Renal cortex interstitium (tissue), 11 donors: Measurements from ENCODE around the gene PHRF1. TPM values are rescaled to one million over a fixed set of nuclear protein-coding genes. Genes with fewer than 3 reads are reported as not detected.

Source experiments
- DNase-seq, 11 donors: peaks; one replicate each; pipeline ENCODE4 v3.0.0-alpha.2; 2013; ENCODE audit warnings: low read depth in 9 of 11, low spot score in 4 of 11; ENCODE audit errors: extremely low read depth in 1 of 11
- polyA plus RNA-seq, 3 donors: library from polyadenylated mRNA; unstranded; fragments of 120-200 nt; gene quantifications; one replicate each; pipeline ENCODE4 v1.2.1, GENCODE V29; 2013; ENCODE audit not compliant: insufficient read length in 3 of 3

The PHRF1 gene
- polyA plus RNA-seq, 3 donors, result 18.6 to 27.7 (median 27.0) TPM

DNA sequence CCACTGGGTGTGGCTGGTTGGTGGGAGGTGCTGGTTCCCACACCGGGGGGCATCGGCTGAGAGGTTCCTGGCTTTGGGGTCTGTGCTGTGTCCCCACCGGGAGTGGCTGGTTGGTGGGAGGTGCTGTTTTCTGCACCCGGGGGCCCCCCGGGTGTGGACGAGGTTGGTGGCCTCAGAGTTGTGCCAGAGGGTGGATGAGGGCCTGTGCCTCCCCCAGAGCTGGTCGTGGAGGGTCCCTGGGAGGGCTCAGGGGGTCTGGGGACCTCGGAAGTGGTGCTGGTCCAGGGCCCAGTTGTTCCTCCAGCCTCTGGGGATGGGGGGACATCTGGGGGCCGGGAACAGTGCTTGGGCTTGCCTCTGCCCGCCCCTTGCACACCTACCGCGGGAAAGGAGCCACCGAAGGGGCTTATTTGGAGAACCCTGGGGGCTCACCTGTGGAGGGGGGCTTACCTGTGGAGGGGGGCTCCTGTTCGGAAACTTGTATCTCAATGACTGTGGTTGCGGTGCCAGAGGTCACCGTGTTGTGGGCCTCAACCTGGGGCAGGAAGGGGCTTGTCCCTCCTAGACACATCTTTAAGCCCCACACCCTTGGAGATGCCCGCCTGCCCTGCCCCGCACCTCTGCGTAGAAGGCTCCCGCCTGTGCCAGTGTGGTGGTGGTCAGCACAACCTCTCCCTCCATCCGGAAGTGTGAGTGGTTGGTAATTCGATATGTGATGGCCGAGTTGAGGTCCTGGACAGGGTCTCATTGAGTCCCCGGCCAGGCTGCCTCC is 42.8 kb downstream of the PHRF1 start:
- no peak for DNase-seq

DNA sequence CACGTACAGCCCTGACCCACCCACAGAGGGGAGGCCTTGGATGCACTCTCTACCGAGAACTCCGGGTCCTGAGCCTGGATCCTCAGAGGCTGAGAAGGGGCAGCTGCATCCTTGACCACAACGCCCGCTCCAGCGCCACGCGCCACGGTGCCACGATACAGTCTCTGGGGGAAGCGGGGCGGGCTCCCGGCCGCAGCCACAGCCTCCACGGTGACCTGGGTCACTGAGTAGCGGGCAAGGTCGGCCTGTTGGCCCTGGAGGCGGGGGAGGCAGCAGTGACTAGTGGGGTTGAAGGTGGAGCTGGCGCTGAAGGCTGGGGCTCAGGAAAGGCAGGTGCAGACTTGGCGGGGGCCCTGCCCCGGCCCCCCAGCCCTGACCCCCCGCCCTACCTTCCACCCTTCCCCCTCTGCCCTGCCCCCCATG is 43.4 kb downstream of the PHRF1 start:
- DNase-seq, result no peak

DNA sequence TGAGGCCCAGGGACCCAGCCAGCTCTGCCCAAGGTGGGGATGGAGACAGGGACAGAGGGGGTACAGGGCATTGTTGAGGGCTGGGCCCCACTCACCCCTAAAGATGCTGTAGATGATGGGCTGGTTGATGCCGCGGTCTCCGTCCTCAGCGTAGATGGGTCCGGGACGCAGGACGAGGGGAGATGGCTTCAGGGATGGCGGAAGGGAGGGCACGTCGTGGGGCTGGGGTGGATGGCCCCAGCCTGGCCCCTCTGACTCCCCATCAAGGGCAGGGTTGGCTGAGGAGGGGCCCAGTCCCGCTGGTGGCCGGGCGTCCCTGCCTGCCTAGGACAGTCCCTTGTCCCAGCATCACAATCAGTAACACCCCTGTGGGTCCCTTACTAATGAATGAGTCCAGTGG is 43.9 kb downstream of the PHRF1 start:
- DNase-seq, result no peak

DNA sequence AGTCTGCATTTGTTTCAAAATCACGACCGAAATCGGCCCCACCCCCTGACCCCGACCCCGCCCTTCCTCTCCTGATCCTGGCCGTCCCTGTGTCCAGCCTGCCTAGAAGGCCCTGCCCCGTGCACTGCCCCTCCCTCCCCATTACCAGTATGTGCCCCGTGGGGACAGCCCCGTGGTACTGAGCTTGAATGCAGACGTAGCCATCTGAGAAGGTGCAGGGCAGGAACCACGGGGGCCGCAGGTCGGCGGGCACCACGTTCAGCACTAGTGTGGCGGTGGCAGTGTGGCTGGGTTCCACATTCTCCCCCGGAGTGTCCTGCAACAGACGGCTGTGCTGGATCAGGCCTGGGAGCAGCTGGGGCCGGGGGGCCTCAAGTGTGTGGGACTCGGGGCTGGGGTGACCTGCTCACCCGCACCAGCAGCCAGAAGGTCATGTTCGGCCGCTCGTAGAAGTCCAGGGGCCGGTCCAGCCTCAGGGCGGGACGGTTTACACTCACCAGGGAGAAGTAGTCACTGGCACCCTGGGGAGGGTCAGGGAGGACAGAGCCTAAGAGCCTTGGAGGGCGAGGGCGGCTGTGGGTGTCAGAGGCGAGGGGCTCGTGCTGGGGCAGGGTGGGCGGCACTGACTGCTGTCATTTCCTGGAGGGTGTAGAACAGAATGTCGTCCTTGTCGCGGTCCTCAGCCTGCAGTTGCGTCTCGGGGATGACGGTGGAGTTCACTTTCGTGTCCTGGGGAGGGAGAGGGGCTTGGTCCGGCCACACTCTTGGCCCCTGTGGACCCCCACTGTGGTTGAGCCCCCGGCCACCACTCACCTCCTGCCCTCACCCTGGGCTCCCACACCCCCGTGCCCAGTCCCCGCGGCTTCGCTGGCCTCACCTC is 44.9 kb downstream of the PHRF1 start:
- no peak for DNase-seq

DNA sequence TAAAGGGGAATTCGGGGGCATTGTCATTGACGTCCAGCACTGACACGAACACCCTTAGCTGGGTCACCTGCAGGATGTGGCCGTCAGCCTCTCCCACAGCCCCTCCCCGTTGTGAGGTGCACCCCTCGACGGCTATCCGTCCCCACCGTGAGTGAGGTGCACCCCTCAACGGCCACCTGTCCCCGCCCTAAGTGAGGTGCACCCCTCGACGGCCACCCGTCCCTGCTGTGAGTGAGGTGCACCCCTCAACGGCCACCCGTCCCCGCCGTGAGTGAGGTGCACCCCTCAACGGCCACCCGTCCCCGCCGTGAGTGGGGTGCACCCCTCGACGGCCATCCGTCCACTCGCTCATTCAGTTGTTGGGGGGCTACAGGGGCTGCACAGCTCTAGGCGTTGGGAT is 45.6 kb downstream of the PHRF1 start:
- no peak for DNase-seq

DNA sequence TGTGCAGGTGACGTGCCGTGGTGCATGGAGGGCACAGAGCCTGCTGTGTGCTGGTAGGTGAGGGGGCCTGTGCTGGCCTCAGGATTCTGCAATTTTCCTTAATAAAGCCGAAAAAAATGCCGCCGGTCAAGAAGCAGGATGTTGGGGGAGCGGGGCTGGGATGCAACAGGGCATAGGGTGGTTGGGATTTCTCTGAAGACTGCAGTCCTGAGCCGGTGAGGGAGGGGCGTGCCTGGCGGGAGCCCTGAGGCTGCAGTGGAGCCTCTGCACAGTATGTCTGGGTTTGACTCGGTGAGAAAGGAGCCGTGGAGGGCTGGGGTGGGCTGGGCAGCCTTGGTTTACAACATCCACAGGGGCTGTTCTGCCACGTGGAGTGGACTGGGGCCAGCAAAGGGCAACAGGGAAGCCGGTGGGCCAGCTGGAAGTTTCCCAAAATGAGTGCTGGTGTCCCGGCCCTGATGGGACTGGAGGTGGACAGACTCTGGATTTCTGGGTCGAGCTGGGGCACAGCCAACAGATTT is 47.1 kb downstream of the PHRF1 start:
- no peak for DNase-seq

DNA sequence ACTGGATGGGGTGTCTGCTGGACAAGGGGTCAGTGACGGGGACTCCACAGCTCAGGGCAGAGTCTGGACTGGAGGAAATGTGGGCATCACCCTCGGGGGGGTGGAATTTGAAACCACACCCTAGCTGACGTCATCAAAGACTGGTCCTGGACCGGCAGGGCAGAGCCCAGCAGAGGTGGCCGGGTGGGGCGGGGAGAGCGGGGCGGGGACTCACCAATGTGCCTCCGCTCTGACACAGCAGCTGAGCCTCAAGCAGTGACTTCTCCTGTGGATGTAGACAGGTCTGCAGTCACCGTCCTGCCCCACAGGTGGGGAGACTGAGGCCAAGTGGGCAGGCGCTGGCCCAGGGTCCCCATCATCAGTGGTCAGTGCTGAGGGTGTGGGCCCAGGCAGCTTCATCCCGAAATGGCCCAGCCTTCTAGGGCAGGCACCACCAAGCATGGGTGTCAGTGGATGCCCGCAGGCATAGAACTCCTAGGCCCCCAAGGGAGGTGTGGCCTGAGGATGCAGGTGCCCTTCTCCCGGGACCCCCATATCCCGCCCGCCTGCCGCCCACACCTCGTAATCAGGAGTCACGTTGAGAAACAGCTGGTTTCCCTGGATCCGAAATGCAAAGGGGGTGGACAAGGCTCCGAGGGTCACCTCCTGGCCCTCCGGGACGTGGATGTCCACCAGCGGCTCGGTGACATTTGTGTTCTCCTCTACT is 47.9 kb downstream of the PHRF1 start:
- no peak for DNase-seq

DNA sequence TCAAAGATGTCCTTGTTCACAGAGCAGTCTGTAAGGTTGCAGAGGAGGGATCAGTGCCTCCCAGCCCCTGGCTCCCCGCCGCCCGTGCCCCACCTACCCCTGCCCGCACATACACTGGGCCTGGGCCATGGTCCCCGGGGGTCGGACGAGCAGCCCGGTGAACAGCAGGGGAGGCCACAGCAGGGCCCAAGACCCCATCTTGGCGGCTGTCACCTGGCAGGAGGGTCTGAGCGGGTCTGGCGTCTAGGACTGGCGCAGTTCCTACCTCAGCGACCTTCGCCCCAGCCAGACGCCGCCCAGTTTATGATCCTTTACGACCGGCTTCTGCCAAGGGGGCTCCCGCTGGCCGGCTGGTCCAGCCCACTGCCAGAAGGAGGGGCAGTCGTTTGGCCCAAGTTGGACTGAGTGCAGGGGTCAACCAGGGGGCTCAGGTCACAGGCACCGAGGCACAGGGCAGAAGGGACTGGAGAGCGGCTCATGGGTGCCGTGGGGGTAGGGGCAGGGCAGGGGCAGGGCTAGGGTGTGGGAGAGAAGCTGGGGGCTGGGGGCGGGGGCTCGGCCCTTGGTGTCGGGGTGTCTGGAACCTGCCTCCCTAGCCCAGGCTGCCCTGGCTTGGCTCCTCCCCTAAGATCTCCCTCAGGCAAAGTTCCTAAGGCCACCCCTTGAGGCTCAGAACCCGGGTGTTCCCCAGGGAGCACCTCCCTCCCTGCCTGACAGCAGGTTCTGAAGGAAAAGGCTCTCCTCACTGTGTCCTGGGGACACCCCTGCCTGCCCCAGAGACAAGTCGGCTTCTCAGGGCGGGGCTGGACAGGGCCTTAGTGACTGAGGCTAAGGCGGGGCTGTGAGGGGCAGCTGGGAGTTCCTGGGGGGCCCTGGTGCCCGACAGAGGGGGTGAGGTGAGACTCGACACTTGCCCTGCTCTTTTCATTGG is 48.7 kb downstream of the PHRF1 start, which contains the start of gene CDHR5:
Gene CDHR5 (minus strand): TSS at position 251 of the 931 bp plus-strand sequence. CDS start 53 bp downstream, at position 198.
- no peak for DNase-seq

DNA sequence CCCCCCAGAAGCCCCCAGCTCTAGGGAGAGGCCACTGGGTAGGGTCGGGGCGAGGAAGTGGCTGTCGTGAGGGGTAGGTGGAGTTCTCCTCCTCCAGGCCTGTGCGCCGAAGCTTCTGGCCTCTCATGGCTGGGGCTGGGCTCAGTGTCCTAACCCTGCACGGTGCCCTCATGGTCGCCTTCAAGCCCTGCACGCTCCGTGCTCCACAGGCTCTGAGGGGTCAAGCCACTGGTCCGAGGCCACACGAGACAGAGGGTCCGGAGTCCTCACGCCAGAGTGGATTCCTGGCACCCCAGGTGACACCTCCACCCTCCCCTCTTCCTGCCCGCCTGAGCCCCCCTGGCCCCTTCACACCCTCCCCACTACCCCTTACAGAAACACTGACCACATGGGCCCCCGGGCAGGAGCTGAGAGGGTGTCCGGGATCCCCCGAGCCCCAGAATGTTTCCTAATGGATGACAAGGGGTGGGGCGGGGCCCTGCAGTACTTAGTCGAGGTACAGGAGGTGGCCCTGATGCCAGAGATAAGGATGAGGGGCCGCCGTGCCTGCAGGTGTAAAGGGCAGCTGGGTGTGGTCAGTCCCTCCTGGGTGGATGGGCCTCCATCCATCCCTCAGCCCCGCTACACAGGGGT is 49.5 kb downstream of the PHRF1 start:
- DNase-seq, result no peak

DNA sequence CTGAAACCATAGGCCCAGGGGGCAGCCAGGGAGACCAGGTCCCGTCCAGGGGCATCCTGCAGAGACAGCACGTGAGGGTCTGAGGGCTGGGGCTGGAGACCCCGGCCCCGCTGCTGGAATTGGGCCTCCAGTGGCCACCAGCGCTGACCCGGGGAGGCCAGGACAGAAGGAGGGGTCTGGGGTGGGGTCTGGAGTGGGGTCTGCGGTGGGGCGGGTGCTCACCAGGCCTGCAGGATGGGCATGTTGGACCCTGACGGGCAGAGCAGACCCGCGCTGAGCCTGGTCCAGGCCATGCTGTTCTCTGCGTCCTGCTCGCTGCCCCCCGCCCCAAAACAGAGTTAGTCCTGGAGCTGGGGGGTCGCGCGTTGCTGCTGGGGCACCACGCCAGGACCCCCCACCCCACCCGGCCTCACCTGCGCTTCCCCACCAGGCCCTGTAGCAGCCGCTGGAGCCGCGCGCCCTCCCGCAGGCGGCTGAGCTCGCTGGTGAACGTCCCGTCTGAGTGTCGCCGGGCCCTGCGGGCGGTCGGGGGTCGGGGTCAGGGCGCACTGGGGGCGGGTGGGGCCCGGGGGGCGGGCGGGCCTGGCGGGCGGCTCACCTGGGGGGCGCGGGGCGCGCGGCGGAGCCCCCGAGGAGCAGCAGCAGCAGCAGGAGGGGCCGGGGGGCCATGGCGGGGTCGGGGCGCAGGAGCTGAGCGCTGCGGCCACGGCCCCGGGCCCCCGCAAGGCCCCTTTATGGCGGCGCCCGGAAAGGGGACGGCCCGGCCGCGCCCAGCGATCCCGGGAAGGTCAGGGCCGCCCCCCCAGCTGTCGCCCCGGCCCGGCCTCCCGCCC is 50.4 kb downstream of the PHRF1 start, which contains the start of gene SCT:
Gene SCT (minus strand): TSS at position 707 of the 833 bp plus-strand sequence. CDS start 38 bp downstream, at position 669.
- no peak for DNase-seq

DNA sequence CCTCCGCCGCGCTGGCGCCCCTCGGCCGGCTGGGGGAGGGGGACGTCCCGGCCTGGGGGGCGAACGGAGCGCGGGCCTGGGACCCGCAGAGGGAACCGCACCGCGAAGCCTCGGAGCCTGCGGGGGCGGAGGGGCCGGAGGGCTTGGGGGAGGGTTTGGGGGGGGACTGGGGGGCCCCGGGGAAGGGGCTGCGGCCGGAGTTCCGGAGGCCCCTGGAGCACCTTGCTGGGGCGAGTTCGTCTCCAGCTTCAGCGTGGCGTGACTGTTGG is 51.0 kb downstream of the PHRF1 start:
- no peak for DNase-seq

DNA sequence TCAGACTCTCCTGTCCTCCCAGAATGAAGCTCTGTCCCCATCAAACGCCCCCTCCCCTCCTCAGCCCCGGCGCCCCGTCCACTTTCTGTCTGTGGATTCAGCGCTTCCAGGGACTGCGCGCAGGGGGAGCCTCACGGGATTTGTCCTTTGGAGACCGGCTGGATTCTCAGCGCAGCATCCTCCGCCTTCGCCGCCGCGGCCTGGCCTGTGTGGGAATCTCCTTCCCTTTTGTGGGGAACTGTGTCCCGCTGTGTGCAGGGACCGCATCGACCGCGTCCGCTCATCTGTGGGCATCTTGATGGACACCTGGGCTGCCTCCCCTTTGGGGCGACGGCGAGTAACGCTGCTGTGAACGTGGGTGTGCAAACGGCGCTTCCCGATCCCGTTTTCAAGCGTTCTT is 51.8 kb downstream of the PHRF1 start:
- no peak for DNase-seq

DNA sequence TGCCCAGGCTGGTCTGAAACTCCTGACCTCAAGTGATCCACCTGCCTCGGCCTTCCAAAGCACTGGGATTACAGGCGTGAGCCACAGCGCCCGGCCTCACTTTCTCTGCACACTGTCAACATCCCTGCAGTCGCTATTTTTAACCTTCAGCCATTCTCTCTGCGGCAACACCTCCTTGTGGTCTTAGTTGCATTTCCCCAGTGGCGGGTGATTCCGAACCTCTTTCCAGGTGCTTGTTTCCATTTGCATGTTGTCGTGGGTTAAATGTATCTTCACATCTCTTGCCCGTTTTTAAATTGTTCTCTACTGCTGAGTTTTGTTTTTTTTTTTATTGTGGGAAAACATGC is 52.9 kb downstream of the PHRF1 start:
- no peak for DNase-seq

DNA sequence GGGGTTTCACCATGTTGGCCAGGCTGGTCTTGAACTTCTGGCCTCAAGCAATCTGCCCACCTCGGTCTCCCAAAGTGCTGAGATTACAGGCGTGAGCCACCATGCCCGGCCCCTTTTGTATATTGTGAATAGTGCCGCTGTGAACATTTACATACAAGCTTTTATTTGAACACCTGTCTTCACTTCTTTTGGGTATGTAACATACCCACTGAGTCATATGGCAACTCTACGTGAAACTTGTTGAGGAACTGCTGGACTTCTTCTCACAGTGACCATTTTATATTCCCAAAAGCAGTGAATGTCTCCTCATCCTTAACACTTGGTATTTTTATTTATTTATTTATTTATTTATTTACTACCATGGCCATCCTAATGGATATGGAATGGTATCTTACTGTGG is 54.6 kb downstream of the PHRF1 start:
- DNase-seq, result no peak

DNA sequence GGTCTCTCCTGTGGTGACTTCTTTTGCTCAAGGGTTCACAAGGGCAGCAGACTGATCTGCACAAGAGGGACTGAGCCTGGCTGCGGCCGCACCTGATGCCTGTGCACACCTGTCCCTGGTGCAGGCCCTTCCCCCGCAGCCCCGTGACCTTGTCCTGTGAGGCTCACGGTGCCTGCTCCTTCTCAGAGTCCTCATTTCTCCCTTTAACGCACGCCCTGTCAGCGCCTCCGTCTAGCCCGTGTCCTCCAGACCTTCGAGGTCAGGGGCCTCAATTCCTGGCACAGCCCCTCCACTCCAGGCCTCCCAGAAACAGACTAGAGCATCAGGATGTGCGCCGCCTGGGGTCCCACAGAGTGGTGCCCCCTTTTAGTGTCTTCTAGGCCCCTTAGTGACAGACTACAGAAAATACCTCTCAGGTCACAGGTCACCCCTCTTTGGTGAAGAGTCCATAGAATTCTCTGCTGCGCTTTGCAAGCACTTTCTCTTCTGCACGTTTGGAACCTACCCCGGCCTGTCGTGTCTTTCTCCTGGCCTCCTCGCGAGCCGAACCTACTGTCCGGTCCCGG is 59.8 kb downstream of the PHRF1 start:
- no peak for DNase-seq

DNA sequence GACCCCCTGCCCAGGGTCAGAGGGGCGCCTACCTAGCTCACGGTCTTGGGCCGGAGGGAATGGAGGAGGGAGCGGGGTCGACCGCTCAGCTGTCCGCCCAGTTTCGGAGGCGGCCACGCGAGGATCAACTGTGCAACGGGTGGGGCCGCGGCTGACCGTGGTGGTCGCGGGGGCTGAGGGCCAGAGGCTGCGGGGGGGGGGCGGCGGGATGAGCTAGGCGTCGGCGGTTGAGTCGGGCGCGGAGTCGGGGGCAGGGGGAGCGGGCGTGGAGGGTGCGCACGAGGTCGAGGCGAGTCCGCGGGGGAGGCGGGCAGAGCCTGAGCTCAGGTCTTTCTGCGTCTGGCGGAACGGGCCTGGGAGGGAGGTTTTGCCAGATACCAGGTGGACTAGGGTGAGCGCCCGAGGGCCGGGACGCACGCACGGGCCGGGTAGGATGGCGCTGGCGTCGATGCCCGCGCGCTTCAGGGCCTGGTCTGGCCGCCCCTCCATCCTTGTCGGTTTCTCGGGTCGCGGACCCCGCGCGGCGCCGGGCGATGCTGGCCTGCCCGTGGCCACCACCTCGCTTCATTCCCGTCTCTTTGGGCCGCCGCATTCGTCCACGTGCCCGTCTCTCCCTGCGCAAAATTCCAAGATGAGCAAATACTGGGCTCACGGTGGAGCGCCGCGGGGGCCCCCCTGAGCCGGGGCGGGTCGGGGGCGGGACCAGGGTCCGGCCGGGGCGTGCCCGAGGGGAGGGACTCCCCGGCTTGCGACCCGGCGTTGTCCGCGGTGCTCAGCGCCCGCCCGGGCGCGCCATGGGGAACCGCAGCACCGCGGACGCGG is 60.5 kb downstream of the PHRF1 start, which contains the start of gene DRD4:
Gene DRD4 (plus strand): TSS at position 759 of the 822 bp plus-strand sequence. CDS start 36 bp downstream, at position 795.
- no peak for DNase-seq
